Embryonic facial prominence (tissue), 1 donor: ENCODE data around the gene DMAC2L.
"Not testable (repeated sequence)": the region's sequence is repeated elsewhere in the genome, so short reads cannot be mapped to it uniquely, and the experiment has no call there.

Experiments used
- DNase-seq: peaks from one replicate; pipeline ENCODE4 v3.0.0-alpha.2; 2016; ENCODE audit errors: extremely low spot score

DMAC2L gene

DNA sequence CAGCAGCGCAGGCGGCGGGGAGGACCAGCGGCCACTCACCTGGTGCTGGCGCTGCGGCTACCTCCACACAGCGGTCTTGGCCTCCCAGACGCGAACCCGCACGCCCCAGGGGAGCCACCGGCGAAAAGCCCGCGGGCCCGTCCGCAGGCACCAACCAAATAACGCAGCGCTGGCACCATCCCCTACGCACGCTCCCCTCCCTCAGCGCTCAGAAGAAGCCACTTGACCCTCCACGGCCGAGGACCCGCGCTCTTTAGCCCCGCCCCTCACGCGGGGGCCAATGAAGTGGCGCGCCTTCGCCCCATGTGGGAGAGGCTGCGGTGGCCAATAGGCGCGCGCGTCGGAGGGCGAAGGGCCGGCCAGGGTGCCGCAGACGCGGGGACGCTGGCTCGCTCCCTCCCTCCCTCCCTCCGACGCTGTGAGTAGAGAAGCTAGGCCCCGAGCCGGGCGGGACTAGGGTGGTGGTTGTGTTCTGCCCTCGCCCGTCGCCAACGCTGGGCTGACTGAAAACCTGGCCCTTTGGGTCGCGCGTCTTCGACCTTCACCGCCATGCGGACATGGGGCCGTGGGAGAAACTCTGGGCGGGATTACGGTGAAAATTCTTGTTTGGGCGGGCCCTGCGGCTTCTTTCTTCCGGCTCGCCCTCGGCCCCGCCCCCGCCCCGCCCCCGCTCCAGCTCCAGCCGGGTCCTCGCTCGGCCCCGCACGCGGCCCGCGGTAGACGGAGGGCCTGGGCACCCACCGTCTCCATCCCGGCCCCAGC, at the start of gene DMAC2L, which contains the start of gene L2HGDH:
TSS of gene DMAC2L (plus strand) at position 353 of the 762 bp plus-strand sequence. CDS start 9,164 bp downstream, outside the sequence.
TSS of gene L2HGDH (minus strand) at position 258 of the 762 bp plus-strand sequence. CDS start at position 179, 79 bp downstream.
- DNase-seq, result peak; percentile 81

DNA sequence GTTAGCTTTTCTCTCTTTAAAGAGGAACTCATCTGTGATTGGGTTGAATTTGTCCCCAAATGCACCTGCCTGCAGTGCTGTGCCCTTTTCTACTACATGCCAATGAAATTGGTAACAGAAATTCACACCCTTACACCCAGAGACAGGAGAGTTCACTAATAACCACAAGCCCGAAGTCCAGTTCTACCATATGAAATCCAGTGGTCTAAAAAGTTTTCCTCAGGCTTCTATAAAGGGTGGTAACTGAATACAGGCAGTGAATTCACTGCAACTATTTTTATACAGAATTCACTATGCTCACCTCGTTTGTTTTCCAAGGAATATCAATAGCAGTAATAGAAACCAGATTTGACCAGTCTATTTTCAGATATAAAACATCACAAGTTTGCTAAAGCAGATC, 49.3 kb upstream of the DMAC2L start:
- no peak for DNase-seq

DNA sequence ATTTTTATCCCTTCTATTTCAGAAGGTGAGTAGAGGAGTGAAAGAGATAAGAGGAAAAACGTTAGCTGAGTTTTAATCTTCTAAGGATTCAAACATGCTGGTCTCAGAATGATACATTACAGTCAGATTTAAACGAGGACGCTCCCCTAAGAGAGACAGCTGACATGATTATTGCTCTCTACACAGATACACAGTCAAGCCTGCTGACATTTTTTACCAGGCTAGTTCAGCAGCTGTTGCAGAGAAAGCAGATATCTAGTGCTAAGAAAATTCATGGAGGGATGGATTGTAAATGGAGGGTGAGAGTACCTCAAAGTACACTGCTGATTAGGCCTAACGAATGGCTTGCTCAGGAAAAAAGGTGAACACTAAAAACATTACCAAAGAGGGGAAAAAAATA, 48.8 kb upstream of the DMAC2L start:
- DNase-seq, result no peak

DNA sequence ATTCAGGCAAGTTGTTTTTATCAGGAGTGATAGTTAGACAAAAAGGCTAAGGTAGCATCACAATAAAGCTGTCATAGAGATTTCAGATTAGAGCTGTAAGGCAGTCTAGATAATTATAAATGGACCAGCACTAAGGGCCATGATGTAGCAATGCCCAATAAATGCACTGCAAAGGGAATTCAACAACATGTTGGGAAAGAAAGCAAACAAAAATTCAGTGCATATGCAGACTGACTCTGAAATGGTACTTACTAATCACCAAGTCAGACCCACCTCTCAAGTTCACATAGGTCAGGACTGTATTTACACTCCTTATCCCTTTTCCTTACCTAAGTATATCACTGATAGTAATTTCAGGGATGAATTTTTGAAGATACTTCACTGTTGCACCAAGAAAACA, 47.1 kb upstream of the DMAC2L start:
- DNase-seq, result no peak

DNA sequence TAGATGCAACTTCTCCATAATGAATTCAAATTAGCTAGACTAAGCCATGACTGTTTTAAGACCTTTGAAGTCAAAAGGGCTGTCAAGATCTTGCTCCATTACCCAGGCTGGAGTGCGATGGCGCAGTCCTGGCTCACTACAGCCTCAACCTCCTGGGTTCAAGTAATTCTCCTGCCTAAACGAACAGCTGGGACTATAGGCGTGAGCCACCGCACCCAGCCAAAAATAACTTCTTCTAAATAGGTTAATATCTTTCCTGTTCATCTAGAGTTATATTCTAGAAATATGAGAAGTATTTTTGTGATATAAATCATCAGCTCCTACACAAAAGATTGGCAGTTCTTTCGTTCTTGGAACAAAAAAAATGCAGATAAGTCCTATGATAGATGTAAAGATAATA, 41.2 kb upstream of the DMAC2L start:
- no peak for DNase-seq

- DNase-seq, result no peak
Observed at GRCh38 chr14:50272498-50272897, 39.6 kb upstream of the DMAC2L start.

- no peak for DNase-seq
Observed at GRCh38 chr14:50285861-50286260, 26.3 kb upstream of the DMAC2L start.

DNA sequence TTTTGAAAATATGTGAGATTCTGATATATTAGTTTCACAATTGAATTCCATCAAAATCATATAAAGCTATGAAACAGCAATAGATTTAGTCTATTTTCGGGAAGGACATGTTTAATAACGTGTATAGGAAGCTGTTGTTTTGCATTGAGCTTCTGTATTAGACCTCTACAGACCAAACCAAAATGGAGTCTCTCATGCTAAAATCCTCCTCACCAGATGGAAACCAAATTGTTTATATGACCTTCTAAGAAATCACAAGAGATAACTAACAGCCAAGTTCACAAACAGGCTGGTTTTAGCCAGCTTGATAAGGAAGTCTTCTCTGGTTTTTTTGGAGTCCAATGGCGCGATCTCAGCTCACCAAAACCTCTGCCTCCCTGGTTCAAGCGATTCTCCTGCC, 24.0 kb upstream of the DMAC2L start:
- no peak for DNase-seq

DNA sequence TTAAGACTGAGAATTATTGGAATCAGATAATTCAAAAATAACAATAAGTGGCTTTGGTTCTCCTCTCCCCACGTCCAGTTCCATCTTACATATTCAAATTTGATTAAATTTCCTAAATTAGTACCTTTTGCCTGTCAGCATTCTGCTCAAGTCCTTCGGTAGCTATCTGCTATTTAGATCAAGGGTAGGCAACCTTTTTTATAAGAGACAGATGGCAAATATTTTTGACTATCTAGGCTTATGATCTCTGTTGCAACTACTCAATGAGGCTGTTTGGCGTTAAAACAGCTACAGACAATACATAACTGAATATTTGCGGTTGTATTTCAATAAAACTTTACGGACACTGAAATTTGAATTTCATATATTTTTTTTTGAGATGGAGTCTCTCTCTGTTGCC, 21.8 kb upstream of the DMAC2L start:
- no peak for DNase-seq

- DNase-seq, result no peak
Observed at GRCh38 chr14:50299585-50299984, 12.5 kb upstream of the DMAC2L start.

DNA sequence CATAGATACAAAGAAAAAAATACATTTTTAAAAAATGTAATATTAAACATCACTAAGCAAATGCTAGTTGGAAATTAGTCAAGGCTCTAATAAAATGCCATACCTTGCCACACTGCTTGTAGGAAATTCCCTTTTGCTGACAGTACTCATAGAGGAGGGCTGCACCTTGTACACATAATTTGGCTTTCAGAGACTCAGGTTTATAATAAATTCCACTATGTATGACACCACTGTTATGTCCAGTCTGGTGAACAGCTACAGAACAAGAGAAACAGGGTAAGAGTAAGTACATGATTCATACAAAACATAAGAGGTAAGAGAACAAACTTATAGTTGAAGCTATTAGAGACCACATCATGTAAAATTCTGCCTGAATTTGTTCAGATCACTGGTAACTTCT, 10.2 kb upstream of the DMAC2L start:
- no peak for DNase-seq

DNA sequence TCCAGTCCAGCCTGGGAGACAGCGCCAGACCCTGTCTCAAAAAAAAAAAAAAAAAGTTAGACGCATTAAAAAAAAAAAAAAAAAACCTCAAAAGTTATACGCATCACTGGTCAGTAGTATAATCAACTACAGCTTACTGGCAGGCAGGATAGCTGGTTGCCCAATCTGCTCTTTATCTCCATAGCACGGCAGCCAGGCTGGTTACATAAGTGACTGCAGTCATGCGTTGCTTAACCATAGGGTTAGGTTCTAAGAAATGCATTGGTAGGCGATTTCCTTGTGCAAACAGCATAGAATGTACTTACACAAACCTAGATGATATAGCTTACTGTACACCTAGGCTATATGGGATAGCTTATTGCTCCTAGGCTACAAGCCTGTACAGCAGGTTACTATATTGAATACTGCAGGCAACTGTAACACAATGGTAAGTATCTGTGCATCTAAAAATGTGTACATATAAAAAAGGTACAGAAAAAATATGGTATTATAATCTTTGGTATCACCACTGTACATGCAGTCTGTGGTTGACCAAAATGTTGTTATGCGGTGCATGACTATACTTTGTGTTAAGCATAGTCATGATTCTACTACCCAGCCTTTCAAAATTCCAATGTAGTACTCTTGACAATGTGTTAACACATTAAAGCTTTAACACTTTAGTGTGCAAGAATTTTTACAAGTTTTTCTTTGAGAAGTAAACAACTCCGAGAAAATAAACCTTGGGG, 8.2 kb upstream of the DMAC2L start:
- DNase-seq, result no peak

DNA sequence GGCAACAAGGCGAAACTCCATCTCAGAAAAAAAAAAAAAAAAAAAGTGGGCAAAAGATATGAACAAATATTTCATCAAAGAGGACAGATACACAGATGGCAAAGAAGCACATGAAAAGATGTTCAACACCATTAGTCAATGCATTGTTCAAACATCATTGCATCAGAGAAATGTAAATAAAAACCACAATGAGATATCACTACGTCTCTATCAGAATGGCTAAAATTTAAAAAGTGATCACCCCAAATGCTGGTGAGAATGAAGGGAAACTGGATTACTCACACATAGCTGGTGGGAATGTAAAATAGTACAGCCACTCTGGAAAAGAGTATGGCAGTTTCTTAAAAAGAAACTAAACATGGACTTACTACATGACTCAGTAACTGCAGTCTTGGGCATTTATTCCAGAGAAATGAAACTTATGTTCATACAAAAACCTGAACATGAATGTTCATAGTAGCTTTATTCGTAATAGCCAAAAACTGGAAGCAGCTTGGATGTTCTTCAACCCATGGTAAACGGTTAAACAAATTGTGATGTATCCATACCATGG, 3.7 kb upstream of the DMAC2L start:
- DNase-seq, result no peak

DNA sequence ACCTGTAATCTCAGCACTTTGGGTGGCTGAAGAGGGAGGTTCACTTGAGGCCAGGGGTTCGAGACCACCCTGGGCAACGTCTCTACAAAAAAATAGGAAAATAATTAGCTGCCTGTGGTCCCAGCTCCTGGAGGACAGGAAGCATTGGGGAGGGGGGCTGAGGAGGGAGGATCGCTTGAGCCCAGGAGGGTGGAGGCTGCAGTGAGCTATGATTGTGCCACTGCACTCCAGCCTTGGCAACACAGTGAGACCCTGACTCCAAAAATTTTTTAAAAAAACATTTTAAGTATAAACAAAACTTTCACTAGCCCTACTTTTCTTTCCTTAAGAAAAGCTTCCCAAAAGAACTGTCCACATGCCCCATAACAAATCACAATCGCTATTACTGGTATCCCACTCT, 1.7 kb upstream of the DMAC2L start:
- DNase-seq, result no peak

GRCh38 chr14:50311337-50311971, 670 bp upstream of the DMAC2L start:
- no peak for DNase-seq

DNA sequence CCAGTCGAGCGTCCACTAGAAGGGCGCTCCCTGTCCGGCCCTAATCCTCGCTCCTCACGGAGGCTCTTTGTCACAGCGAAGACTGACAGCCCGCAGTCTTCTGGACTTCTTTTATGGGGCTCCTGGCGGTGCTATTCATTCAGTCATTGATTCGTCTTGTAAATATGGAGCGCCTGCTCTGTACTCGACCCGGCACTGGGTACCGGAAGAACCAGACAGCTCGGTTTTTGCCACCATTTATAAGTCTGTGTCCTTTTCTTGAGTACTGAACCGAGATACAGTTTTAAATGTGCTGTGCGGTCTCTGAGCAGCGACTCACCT, 570 bp downstream of the DMAC2L start:
- no peak for DNase-seq

DNA sequence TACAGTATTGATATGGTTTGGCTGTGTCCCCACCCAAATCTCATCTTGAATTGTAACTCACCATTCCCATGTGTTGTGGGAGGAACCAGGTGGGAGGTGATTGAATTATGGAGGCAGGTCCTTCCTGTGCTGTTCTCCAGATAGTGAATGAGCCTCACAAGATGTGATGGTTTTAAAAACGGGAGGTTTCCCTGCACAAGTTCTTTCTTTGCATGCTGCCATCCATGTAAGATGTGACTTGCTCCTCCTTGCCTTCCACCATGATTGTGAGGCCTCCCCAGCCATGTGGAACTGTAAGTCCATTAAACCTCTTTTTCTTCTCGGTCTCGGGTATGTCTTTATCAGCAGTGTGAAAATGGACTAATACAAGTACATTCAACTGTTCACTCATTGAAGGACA, 2.0 kb downstream of the DMAC2L start:
- not testable (repeated sequence) for DNase-seq

- DNase-seq, result no peak
Observed at GRCh38 chr14:50318031-50318626, 6.0 kb downstream of the DMAC2L start.

- no peak for DNase-seq
Observed at GRCh38 chr14:50319293-50319692, 7.2 kb downstream of the DMAC2L start.

GRCh38 chr14:50319721-50320120, 7.6 kb downstream of the DMAC2L start:
- DNase-seq, result no peak

DNA sequence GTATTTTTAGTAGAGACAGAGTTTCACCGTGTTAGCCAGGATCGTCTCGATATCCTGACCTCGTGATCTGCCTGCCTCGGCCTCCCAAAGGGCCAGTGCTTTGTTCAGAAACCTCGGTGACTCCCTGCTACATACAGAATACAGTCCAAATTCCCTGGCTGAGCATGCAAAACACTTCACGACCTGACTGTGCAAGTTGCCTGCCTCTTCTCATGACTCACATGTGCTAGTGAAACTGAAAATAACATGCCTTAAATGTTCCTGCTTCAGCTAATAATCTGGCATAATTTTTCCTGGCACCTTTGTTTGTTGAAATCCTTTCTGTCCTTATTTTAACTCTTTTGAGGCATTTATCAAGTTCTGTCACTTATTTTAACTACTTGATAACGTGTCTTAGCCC, 8.2 kb downstream of the DMAC2L start:
- DNase-seq, result no peak

DNA sequence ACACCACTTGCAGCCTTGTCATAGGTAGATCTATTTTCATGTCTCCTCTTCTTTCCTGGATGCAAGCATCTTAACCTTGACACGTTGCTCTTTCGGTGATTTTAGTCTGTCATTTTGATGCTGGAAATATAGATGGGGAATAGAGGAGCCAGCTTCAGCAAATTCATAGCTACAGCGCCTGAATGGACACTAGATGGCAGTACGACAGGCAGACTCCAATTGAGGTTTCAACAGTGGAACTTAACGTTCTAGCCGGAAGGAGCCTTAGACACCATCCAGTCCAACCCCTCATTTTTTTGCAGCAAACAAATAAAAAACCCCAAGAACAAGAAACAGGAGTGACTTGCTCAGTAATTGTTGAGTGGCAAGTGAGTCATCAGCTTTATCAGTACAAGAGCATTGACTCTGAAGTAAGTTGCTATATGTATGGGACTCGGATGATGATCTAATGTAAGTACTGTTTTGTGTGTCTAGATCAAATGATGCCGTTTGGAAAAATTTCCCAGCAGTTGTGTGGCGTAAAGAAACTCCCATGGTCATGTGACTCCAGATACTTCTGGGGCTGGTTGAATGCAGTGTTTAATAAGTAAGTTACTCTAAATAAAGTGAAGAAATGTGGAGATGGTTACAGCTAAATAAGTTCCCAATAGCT, 9.0 kb downstream of the DMAC2L start:
- peak; percentile 83 for DNase-seq
